Heart right ventricle (tissue), 16 donors: ENCODE results near the gene CBX2. TPM values are rescaled to one million over a fixed set of nuclear protein-coding genes. Genes with fewer than 3 reads are reported as not detected.

ENCODE experiments used
- ATAC-seq, 8 donors: fragments of 200-7000 bp; cut with Tn5 transposase; one replicate each; pipeline ENCODE4 v1.9.1; 2020; ENCODE audit warnings: mild to moderate bottlenecking in 8 of 8, moderate library complexity in 8 of 8, moderate number of reproducible peaks in 1 of 8
- DNase-seq, 2 donors: peaks; one replicate each; pipeline ENCODE4 v3.0.0-alpha.2; 2020
- H3K27ac ChIP-seq, 10 donors: fragments of 200-600 bp; sonication (generic) in 2 of 10; one replicate each; pipeline versions ENCODE4 v1.5.0 to v1.8.0; 2020 to 2022; ENCODE audit warnings: mild to moderate bottlenecking in 3 of 10
- H3K27me3 ChIP-seq, 7 donors: fragments of 200-600 bp; one replicate each; pipeline ENCODE4 v1.8.0; 2021 to 2022; ENCODE audit warnings: mild to moderate bottlenecking in 2 of 7
- H3K36me3 ChIP-seq, 9 donors: fragments of 200-600 bp; sonication (generic) in 1 of 9; one replicate each; pipeline versions ENCODE4 v1.5.0 to v1.8.0; 2020 to 2022; ENCODE audit warnings: mild to moderate bottlenecking in 2 of 9
- H3K4me1 ChIP-seq, 9 donors: fragments of 200-600 bp; sonication (generic) in 1 of 9; one replicate each; pipeline versions ENCODE4 v1.5.0 to v1.8.0; 2020 to 2022; ENCODE audit warnings: mild to moderate bottlenecking in 4 of 9
- H3K4me3 ChIP-seq, 10 donors: fragments of 200-600 bp; sonication (generic) in 2 of 10; one replicate each; pipeline versions ENCODE4 v1.5.0 to v1.8.0; 2020 to 2022; ENCODE audit warnings: mild to moderate bottlenecking in 7 of 10, moderate library complexity in 2 of 10
- H3K9me3 ChIP-seq, 11 donors: fragments of 200-600 bp in 10 of 11; sonication (generic) in 2 of 11; one replicate each; pipeline versions ENCODE4 v1.5.0 to v1.8.0; 2013 to 2022; ENCODE audit warnings: mild to moderate bottlenecking in 2 of 11, control low read depth in 1 of 11, moderate library complexity in 1 of 11
- CTCF ChIP-seq, 9 donors: fragments of 200-600 bp; sonication (generic) in 2 of 9; IDR thresholded peaks; one replicate each; pipeline versions ENCODE4 v1.5.0 to v1.8.0; 2021 to 2022; ENCODE audit warnings: antibody characterized with exemption in 9 of 9, mild to moderate bottlenecking in 5 of 9, moderate library complexity in 1 of 9
- WGBS, 2 donors: extraction: QIAGEN DNeasy Blood & Tissue Kit; methylation state at CpG; one replicate each; pipeline ENCODE4 v1.1.7; 2013; ENCODE audit warnings: inconsistent platforms in 1 of 2; 5-methylcytosine and 5-hydroxymethylcytosine counted together
- intact Hi-C, 10 donors: fragments of 100-400 bp; cut with DNase I; formaldehyde crosslinking; loops; one replicate each; pipeline versions ENCODE4 v1.11.1 to v1.14.2; 2022
- polyA plus RNA-seq, 2 donors: library from polyadenylated mRNA; stranded (reverse); fragments of 200-250 nt; gene quantifications; one replicate each; pipeline ENCODE4 v1.2.3, GENCODE V29; 2013
- total RNA-seq, 10 donors: library from RNA; stranded (reverse); fragmentation: NEBNext Ultra II Directional in 3 of 10; extraction: Animal tissue kit (Norgen Biotek cat#: 25700) in 3 of 10; gene quantifications; one replicate each; pipeline versions ENCODE4 v1.2.1 to v1.2.4, GENCODE V29; 2021 to 2023
- donor health status: Arrhythmogenic right ventricular cardiomyopathy.
- donor health status: ischemic (EF 13 %, LVEDD 7.1; RV severe dilation, severe dysfunction).
- donor health status: healthy with polysubstance abuse.
- donor health status: DM: no; HTN: yes; CAD: no.
- donor health status: DM: no; HTN: no; CAD: no.
- donor health status: ischemic (EF 25% LVEDD 6.9; RV normal size, moderate dysfunction).
- donor health status: ischemic (EF 25% LVEDD 5.7; RV mildly dilated, moderate dysfunction).
- donor health status: healthy.
- donor health status: DM: yes; HTN: yes; CAD: no.
- donor health status: Ischemic cardiomyopathy.
- donor health status: ischemic (EF 35%, LVEDD 5.7; RV mildly dilated, moderate dysfunction).
- donor health status: nonischemic (EF 11% LVEDD 7.7; RV severe dilation, severe dysfunction).
- donor health status: DM: yes; HTN: yes; CAD: no.
- donor health status: PGD.
- donor health status: ischemic (EF 29% LVEDD 5.4; RV normal size, mild dysfunction).
- donor health status: nonischemic (EF 23%, LVEDD 6.1; RV moderate dilation, normal function).

The CBX2 gene
- total and polyA plus RNA-seq, 12 donors, result 1.5 to 7.1 (median 2.9) TPM

- Histone ChIP-seq H3K27ac (no peak overlapping the region), H3K9me3 (no peaks in the 10 kb centered on the region), H3K36me3 (peaks cover 0 to 8% (median 0%) of the 10 kb centered on the region in 9 donors), H3K4me3 (no peak overlapping the region), H3K27me3 (peaks cover 88 to 99% (median 95%) of the 10 kb centered on the region in 7 donors), H3K4me1 (peaks cover 25 to 73% (median 59%) of the 10 kb centered on the region in 9 donors)
- DNase-seq (no peak), ATAC-seq (no peak)
- intact Hi-C loops, result loop anchor here in 5 of 10 donors (5.0 kb wide), 2 partner anchors 35 to 40 kb away; partner anchors contain the start of gene CBX4 (in 2 of the 5)
- no peak for TF ChIP-seq CTCF (IDR thresholded peaks at IDR 0.05)
- 4 to 9% methylated on average over 11 of the region's 11 CpGs for WGBS, 2 donors
Measured at GRCh38 chr17:79802039-79802735, 24.2 kb downstream of the CBX2 start.

- ATAC-seq, result peak in 1 of 8 donors; percentile 7
- H3K36me3 ChIP-seq, result peaks cover 0 to 8% (median 0%) of the 10 kb centered on the region in 9 donors
- WGBS, 2 donors, result 3 to 5% methylated on average over 57 of the region's 57 CpGs
- H3K4me3 ChIP-seq, result no peak overlapping the region
- TF ChIP-seq CTCF (IDR thresholded peaks at IDR 0.05), result no peak
- peaks cover 23 to 71% (median 57%) of the 10 kb centered on the region in 9 donors for H3K4me1 ChIP-seq
- H3K9me3 ChIP-seq, result no peaks in the 10 kb centered on the region
- no peak overlapping the region for H3K27ac ChIP-seq
- H3K27me3 ChIP-seq, result peaks cover 87 to 100% (median 99%) of the 10 kb centered on the region in 7 donors
- no peak for DNase-seq
- intact Hi-C loops, result loop anchor here in 5 of 10 donors (5.0 kb wide), 2 partner anchors 34 to 39 kb away; partner anchors contain the start of gene CBX4 (in 2 of the 5)
Measured at GRCh38 chr17:79802736-79803420, 24.9 kb downstream of the CBX2 start.

GRCh38 chr17:79803421-79803996 is 25.6 kb downstream of the CBX2 start:
- no peaks in the 10 kb centered on the region for H3K9me3 ChIP-seq
- peaks cover 0 to 8% (median 0%) of the 10 kb centered on the region in 9 donors for H3K36me3 ChIP-seq
- H3K4me3 ChIP-seq, result peak overlapping the region in 1 of 10 donors; percentile 40
- TF ChIP-seq CTCF (IDR thresholded peaks at IDR 0.05), result no peak
- H3K27ac ChIP-seq, result peak overlapping the region in 1 of 10 donors; percentile 62
- DNase-seq (no peak), ATAC-seq (no peak)
- intact Hi-C loops, result loop anchor here in 5 of 10 donors (5.0 kb wide), 2 partner anchors 34 to 39 kb away; partner anchors contain the start of gene CBX4 (in 2 of the 5)
- 9 to 10% methylated on average over 31 of the region's 31 CpGs for WGBS, 2 donors
- H3K4me1 ChIP-seq, result peaks cover 17 to 65% (median 51%) of the 10 kb centered on the region in 9 donors
- H3K27me3 ChIP-seq, result peaks cover 81 to 100% (median 99%) of the 10 kb centered on the region in 7 donors
